CMK (cell line): ENCODE measurements around the gene CHPT1.
"Not testable (repeated sequence)": the region's sequence is repeated elsewhere in the genome, so short reads cannot be mapped to it uniquely, and the experiment has no call there.

Experiments
- DNase-seq: peaks from one replicate; pipeline ENCODE4 v3.0.0-alpha.2; 2010; ENCODE audit warnings: low read depth

The CHPT1 gene

DNA sequence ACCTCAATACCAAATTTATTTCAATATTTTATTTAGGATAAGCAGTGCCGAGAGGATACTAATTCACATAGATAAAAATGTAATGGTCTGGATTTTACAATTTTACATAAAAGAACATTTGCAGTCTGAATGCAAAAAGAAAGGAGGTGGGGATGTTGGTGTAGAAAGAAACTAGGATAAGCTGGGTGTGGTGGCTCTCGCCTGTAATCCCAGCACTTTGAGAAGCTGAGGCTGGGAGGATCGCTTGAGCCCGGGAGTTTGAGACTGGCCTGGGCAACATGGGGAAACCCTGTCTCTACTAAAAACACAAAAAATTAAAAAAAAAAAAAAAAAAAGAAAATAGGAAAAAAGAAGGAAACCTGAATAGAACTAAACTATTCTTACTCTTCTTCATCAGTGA is 25.0 kb downstream of the CHPT1 start:
- no peak for DNase-seq

DNA sequence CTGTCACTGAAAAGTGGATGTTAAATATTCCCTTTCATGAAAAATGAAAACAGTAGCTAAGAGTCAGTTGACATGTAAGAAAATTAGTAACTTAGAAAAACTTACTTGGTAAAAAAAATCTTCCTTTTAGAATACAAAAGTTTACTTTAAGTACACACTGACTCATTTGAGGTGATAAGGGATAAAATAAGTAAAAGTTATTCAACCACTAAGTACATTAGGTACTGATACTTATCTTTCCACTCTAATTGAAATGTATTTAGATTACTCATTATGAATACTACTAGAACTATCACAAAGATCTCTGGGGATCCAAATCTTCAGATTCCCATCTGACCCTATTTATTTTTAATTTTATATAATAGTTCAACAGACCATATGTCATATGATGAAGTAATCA is 29.7 kb downstream of the CHPT1 start:
- DNase-seq = no peak

DNA sequence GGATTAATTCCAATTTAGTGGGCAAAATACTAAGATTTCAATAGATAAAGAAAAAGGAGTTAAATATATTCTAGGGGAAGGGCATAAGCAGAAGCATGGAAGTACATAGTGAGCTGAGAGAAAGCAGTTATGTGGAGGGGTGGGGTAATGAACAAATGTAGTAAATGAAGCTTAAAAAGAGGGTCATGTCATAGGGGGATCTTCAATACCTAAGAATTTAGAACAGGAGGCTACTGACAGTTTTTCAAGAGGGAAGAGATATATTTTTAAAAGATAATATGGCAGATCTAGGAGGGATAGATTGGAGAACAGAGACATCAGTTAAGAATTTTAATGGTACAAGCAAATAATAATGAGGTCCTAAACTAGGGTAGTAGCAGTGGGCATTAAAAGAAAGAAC is 32.4 kb downstream of the CHPT1 start:
- DNase-seq = no peak

DNA sequence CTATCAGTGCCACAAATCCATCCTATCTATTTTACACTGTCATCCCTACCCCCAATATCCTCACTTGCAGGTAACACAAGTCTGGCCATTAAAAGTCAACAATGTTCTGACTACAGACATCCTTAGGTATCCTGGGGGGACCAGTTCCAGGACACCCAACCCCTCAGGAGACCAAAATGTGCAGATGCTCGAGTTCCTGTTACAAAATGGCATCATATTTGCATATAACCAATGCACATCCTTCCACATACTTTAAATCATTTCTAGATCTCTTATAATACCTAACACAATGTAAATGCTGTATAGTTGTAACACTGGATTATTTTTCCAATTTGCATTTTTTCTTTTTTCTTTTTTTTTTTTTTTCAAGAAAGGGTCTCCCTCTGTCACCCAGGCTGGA is 34.9 kb downstream of the CHPT1 start:
- DNase-seq = no peak

- no peak for DNase-seq
These were observed 35.7 kb downstream of the CHPT1 start for GRCh38 chr12:101733166-101733565.

DNA sequence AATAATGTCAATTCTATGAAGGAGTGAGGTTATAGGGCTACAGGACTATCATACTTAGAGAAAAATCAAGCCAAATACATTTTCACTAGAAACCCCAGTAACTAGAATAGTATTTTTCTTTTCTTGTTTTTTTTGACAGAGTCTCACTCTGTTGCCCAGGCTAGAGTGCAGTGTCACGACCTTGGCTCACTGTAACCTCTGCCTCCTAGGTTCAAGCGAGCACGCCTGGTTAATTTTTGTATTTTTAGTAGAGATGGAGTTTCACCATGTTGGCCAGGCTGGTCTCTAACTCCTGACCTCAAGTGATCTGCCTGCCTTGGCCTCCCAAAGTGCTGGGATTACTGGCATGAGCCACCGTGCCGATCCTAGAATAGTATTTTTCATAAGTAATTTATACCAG is 37.0 kb downstream of the CHPT1 start:
- DNase-seq = not testable (repeated sequence)

DNA sequence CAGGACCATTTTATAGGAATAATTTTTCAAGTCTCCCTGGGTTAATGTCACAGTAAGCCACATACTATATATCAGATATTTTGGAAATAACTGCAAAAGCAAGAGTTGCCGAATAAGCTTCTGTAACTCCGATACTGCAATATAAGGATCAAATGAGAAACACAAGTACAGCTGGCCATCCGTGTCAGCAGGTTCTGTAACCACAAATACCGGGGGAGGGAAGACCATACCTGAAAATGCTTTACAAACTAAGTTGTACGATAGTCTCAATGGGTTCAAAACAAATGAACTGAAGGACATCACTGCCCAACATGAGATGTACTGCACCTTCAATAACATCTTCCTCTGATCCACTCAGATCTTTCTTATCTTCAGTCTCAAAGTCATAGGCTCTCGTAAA is 40.0 kb downstream of the CHPT1 start:
- no peak for DNase-seq

DNA sequence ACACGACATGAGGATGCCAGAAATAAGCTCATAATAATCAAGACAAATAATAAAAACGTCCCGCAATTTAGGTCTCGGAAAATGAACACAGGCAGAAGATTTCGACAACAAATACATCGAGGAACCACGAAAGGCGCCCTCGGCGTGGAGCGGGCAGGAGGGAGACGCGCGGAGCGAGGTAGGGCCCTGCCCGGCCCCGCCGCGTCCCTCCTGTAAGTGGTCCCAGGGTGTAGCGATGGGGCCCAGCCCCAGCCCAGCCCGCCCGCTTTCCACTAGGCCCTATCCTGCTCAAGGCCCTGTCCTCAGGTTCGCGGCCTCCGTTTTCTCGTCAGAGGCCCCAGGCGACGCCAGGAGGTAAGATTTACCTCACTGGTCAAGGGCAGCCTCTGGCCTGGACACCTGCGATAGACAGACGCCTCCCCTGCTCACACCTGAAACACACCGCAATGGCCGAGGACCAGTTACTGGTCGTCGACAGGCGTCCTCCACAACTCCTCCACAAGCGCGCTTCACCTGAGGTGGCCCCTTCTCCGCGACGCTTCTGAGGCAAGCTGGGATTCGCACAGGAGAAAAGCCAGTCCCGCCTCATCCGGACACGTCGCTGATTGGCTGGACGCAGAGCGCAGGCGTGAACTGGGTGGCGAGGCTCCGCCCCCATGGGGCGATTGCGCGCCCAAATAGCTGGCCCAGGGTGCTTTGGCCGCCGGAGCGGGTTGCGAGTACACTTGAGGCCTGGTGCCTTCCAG is 41.7 kb downstream of the CHPT1 start, which contains the start of gene SYCP3:
SYCP3 (minus strand) TSS at position 543 of the 746 bp plus-strand sequence. CDS start 1,527 bp downstream, outside the sequence.
- no peak for DNase-seq

- DNase-seq = no peak
These were observed 43.1 kb downstream of the CHPT1 start for GRCh38 chr12:101740566-101740965.

GRCh38 chr12:101740980-101741379 is 43.5 kb downstream of the CHPT1 start:
- no peak for DNase-seq

DNA sequence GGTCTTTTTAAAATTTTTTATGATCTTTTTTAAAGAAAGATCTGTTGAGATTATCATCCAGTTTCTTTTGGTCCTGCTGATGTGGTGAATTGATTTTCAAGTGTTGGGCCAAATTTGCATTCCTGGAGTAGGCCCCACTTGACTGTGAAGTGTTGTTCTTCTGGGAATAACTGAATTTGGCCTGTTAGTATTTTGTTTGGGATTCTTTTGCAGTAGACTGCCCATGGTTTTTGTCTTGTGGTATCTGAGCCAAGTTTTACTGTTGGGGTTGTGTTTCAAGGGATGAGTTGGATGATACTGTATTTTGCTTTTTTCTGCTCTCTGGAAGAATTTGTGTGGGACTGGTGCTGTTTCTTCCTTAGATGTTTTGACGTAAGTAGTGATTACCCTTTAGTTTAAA is 45.8 kb downstream of the CHPT1 start:
- no peak for DNase-seq

GRCh38 chr12:101743724-101744472 is 46.5 kb downstream of the CHPT1 start:
- DNase-seq = no peak

- DNase-seq = no peak
These were observed 48.0 kb downstream of the CHPT1 start for GRCh38 chr12:101745481-101745880.

GRCh38 chr12:101746196-101746595 is 48.8 kb downstream of the CHPT1 start:
- no peak for DNase-seq

DNA sequence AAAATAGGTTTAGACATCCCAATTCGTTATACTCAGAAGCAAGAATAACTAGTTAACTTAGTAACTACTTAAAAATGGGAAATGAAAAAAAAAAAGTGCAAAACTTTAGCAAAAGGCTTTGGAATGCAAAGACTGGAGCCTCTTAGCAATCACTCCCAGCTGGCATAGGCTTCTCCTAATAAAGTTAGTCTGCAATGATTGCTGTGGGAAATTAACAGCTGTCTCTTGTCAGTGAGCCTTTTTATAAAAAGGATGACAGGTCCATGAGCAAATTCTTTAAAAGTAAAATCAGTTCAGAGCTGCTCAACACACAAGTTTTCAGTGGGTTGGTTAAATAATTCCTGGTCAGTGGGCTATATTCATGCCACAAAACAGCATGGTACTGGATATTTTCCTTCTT is 49.2 kb downstream of the CHPT1 start:
- DNase-seq = no peak

- DNase-seq = no peak
These were observed 50.3 kb downstream of the CHPT1 start for GRCh38 chr12:101747697-101748096.

DNA sequence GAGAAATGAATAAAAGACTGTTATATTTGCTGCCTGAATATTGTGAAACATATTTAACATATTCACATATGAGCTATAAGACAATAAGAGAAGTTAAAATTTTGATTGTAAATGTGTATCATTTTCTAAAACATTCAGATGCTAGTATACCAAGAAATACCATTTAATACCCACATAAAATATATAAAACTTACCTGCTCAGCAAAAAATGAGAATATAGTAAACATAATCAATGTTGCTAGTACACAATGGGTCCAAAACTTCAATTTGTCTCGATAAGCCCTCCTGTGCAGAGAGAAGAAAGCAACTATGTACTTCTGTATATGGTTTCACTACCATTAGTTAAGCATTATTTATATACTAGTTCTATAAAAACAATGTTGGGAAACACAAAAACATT is 51.5 kb downstream of the CHPT1 start:
- no peak for DNase-seq

DNA sequence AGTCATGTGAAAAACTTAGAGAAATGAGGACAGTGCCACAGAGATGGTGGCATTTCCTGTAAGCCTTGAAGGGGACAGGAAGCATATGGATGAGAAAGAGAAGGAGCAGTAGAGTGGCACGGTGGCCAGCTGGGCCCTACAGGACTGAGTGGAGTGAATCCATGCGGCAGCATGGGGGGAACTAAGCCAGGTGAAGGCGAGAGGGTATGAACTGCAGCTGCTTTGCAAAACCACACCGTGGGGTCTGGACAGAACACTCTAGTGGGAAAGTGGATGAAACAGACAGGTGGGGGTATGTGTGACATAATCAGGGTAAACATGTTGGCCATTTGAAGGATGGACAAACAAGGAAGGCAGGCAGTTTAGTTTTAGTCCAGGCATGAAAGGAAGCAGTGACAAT is 52.2 kb downstream of the CHPT1 start:
- no peak for DNase-seq

DNA sequence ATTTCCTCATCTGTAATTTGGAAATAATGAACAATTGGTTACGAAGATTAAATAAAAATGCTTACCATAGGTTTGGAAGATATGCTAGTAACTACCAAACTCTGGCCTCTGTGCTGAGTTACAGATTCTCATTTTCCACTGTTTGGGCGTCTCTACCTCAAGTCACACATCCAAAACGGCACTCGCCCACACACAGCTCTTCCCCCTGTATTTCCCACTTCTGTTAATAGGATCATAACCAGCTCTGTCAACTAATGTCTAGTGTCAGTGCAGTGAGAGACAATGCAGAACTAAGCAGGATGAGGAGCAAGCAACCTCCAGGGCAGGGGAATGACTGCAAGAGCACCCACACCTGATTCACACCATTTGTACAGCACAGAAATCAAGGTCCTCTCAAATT is 52.7 kb downstream of the CHPT1 start:
- DNase-seq = no peak

- DNase-seq = peak; percentile 7
These were observed 62.1 kb downstream of the CHPT1 start for GRCh38 chr12:101759396-101760047.

- DNase-seq = no peak
These were observed 63.9 kb downstream of the CHPT1 start for GRCh38 chr12:101761350-101761749.

DNA sequence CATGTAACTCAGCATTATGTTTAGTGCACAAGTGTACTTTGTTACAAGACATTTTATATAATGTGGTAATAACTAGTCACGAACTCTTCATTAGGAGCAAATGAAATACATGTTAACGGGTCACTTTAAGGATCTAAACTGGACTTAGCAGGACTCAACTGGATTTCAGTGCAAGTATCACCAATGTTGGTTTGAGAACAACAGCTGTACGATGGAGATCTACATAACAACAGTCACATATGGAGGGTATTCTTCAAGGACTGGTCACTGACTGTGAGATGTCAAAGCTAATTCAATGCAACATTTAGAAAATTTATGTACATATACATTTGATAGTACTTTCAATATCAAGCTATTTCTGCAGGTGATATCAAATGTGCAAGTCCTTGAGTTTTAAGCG is 64.3 kb downstream of the CHPT1 start:
- DNase-seq = no peak
